ENCODE data around the gene PABPN1L. TPM values are rescaled to one million over a fixed set of nuclear protein-coding genes. Genes with fewer than 3 reads are reported as not detected.

Gene PABPN1L
- total and polyA plus RNA-seq, 2 of the 13 experiments (the other 11 are each of a cell fraction or from before 2014, with no cell fraction given): not detected

GRCh38 chr16:88815901-88816589 is 50.4 kb downstream of the PABPN1L start (continued):
- TF ChIP-seq DZIP1 (CRISPR knock-in tag; IDR thresholded peaks at IDR 0.05) (0 out of 2 replicates have a peak, but pooled peaks have one; percentile 22), SRSF9 (IDR thresholded peaks at IDR 0.05; ENCODE audit: borderline replicate concordance, insufficient read depth, low read depth, low read length, poor library complexity, severe bottlenecking) (no peak), ZNF557 (CRISPR knock-in tag; IDR thresholded peaks at IDR 0.05) (no peak), BHLHE40 (IDR thresholded peaks at IDR 0.05; ENCODE audit: low read length) (no peak; the same call in 1 of the 2 replicates), TP53 (CRISPR knock-in tag; conservative IDR thresholded peaks at IDR 0.05) (no peak), ZEB1 (IDR thresholded peaks at IDR 0.05; ENCODE audit: insufficient replicate concordance, low read depth) (no peak), RAD51 (IDR thresholded peaks at IDR 0.05; ENCODE audit: borderline replicate concordance) (no peak), ZNF33B (CRISPR knock-in tag; IDR thresholded peaks at IDR 0.05) (no peak), ZNF326 (CRISPR knock-in tag; IDR thresholded peaks at IDR 0.05; ENCODE audit: borderline replicate concordance) (no peak), AKAP8 (CRISPR knock-in tag; IDR thresholded peaks at IDR 0.05) (0 out of 2 replicates have a peak, but pooled peaks have one; percentile 45), RXRB (CRISPR knock-in tag; IDR thresholded peaks at IDR 0.05; ENCODE audit: borderline replicate concordance) (no peak; the same call in 1 of the 2 replicates), MAFK (conservative IDR thresholded peaks at IDR 0.05 in 1 of 2, IDR thresholded peaks at IDR 0.05 in 1 of 2; ENCODE audit: low read length in 2 of 2) (peak in 1 of 2 experiments; percentile 75; a peak in 2 of 4 replicates), TBP (CRISPR knock-in tag; IDR thresholded peaks at IDR 0.05) (no peak), ZFP1 (CRISPR knock-in tag; IDR thresholded peaks at IDR 0.05) (no peak), AGO1 (IDR thresholded peaks at IDR 0.05; ENCODE audit: low read depth, low read length, poor library complexity, severe bottlenecking) (peak; percentile 72), ZNF138 (CRISPR knock-in tag; IDR thresholded peaks at IDR 0.05; ENCODE audit: low read depth) (no peak), IKZF4 (CRISPR knock-in tag; IDR thresholded peaks at IDR 0.05; ENCODE audit: borderline replicate concordance, low read depth, not compliant biosample characterization) (no peak), NFIC (IDR thresholded peaks at IDR 0.05; ENCODE audit: low read length) (no peak), KAT2B (IDR thresholded peaks at IDR 0.05; ENCODE audit: borderline replicate concordance, low read depth, low read length) (no peak)
- TF ChIP-seq, protein P1, sequence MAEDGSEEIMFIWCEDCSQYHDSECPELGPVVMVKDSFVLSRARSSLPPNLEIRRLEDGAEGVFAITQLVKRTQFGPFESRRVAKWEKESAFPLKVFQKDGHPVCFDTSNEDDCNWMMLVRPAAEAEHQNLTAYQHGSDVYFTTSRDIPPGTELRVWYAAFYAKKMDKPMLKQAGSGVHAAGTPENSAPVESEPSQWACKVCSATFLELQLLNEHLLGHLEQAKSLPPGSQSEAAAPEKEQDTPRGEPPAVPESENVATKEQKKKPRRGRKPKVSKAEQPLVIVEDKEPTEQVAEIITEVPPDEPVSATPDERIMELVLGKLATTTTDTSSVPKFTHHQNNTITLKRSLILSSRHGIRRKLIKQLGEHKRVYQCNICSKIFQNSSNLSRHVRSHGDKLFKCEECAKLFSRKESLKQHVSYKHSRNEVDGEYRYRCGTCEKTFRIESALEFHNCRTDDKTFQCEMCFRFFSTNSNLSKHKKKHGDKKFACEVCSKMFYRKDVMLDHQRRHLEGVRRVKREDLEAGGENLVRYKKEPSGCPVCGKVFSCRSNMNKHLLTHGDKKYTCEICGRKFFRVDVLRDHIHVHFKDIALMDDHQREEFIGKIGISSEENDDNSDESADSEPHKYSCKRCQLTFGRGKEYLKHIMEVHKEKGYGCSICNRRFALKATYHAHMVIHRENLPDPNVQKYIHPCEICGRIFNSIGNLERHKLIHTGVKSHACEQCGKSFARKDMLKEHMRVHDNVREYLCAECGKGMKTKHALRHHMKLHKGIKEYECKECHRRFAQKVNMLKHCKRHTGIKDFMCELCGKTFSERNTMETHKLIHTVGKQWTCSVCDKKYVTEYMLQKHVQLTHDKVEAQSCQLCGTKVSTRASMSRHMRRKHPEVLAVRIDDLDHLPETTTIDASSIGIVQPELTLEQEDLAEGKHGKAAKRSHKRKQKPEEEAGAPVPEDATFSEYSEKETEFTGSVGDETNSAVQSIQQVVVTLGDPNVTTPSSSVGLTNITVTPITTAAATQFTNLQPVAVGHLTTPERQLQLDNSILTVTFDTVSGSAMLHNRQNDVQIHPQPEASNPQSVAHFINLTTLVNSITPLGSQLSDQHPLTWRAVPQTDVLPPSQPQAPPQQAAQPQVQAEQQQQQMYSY (CRISPR knock-in tag; IDR thresholded peaks at IDR 0.05): no peak
- TF ChIP-seq, protein P2, sequence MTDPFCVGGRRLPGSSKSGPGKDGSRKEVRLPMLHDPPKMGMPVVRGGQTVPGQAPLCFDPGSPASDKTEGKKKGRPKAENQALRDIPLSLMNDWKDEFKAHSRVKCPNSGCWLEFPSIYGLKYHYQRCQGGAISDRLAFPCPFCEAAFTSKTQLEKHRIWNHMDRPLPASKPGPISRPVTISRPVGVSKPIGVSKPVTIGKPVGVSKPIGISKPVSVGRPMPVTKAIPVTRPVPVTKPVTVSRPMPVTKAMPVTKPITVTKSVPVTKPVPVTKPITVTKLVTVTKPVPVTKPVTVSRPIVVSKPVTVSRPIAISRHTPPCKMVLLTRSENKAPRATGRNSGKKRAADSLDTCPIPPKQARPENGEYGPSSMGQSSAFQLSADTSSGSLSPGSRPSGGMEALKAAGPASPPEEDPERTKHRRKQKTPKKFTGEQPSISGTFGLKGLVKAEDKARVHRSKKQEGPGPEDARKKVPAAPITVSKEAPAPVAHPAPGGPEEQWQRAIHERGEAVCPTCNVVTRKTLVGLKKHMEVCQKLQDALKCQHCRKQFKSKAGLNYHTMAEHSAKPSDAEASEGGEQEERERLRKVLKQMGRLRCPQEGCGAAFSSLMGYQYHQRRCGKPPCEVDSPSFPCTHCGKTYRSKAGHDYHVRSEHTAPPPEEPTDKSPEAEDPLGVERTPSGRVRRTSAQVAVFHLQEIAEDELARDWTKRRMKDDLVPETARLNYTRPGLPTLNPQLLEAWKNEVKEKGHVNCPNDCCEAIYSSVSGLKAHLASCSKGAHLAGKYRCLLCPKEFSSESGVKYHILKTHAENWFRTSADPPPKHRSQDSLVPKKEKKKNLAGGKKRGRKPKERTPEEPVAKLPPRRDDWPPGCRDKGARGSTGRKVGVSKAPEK (CRISPR knock-in tag; IDR thresholded peaks at IDR 0.05; ENCODE audit: borderline replicate concordance): no peak

Measured in HepG2 (cell line).